GM10847 (cell line): ENCODE data around the gene PTGER2.

Experiments
- POLR2A ChIP-seq: IDR thresholded peaks from 2 replicates; pipeline ENCODE4 v1.6.1; 2011; ENCODE audit not compliant: insufficient read length; ENCODE audit errors: extremely low read depth

Gene PTGER2

DNA sequence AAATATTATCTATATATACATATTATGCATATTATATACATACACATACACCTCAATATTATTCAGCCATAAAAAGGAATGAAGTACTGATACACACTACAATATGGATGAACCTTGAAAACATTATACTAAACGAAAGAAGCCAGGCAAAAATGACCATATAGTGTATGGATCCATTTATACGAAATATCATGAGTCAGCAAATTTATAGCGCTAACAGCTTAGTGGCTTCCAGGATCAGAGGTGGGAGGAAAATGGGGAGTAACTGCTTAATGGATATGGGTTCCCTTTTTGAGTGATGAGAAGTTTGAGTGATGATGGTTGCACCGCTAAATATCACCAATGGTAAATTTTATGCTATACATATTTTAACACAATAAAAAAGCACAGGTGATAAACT, 32.7 kb downstream of the PTGER2 start:
- TF ChIP-seq POLR2A = no peak

DNA sequence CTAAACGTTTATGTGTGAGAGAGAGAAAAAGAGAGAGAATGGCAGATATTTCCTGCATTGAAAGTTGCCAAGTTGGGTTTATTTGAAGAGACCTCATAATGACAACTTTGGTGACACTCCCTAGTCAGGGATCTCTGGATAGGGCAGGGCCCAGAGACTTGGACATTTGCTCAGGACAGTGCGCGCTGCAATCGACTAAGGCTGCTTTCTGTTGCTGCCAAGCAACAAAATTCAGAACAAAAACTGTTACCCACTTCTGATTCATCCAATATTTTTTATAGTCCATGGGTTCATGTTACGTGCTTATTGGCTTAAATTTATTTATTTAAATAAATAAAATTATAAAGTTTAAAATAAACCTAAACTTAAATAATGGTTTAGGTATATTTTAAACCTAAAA, 34.2 kb downstream of the PTGER2 start:
- no peak for TF ChIP-seq POLR2A

GRCh38 chr14:52348776-52349175, 34.7 kb downstream of the PTGER2 start:
- no peak for TF ChIP-seq POLR2A

DNA sequence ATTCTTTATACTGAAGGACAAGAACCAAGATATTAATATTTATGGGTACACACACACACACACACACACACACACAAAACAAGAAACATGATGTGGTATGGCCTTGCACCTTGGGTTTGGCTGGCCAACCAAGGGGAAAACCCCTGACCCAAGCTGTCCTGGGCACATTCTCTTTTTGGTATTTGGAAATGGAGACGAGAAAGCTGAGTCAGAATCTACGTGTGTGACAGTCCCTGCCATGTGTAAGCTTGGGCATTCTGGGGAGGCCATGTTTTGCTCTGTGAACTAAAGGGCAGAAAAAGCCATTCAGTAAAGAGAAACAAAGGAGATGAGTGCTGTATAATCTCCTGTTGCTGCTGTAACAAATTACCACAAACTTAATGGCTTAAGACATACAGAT, 35.6 kb downstream of the PTGER2 start:
- TF ChIP-seq POLR2A = no peak

DNA sequence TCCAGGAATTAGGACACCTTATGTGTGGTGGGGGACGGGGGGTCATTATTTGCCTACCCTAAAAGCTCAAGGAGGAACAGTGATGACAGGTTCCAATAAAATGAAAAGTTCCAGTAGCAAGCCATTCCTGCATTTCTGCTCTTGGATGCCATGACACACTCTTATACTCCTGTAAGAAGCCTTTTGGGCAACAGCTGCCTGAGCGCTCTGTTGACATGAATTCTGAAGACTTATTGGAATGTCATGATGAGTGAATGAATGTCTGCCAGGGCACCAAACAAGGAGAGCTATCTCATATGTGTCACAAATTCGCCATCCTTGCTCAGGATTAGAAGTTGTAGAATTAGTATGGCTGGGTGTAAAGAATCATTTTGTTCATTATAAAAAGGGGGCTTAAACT, 36.3 kb downstream of the PTGER2 start:
- no peak for TF ChIP-seq POLR2A

DNA sequence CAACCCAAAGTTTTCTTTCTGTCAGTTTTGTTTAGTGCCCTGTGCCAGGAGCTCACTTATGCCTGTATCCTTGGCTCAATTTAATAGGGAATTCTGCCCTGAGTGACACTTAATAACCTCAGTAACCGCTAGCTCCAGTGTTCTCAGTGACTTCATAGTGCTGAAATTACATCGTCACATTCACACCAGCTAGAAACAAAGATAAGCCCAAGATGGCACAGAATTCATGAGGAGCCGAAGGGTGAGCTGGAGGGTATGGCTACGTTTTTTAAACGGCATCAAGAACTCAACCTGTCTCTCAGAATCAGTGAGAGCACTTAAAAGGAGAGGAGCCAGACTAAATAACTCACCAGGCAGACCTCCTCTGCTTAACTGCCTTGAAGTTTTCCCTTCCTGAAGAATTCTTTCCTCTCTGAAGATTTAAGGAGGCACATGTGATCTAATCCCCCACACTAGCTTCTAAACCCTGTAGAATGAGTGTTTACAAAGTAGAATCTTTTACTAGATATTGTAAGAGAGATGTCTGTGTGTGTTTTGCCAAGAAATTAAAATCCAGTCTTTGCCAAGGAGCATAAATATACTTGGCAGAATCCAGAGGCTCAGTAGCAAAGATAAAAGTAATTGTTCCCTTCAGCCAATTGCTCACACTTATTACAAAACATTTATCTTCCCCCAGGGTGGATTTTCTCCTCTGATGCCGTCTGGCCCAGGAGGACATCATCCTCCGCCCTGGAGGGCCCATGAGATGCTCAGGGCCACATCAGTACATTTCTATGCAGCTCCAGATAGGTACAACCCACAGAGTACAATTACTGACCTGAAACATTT, 37.3 kb downstream of the PTGER2 start:
- no peak for TF ChIP-seq POLR2A

GRCh38 chr14:52352061-52352491, 38.0 kb downstream of the PTGER2 start:
- TF ChIP-seq POLR2A = no peak

GRCh38 chr14:52352569-52352968, 38.5 kb downstream of the PTGER2 start:
- TF ChIP-seq POLR2A = no peak

- no peak for TF ChIP-seq POLR2A
Observed at GRCh38 chr14:52354242-52354641, 40.1 kb downstream of the PTGER2 start.

DNA sequence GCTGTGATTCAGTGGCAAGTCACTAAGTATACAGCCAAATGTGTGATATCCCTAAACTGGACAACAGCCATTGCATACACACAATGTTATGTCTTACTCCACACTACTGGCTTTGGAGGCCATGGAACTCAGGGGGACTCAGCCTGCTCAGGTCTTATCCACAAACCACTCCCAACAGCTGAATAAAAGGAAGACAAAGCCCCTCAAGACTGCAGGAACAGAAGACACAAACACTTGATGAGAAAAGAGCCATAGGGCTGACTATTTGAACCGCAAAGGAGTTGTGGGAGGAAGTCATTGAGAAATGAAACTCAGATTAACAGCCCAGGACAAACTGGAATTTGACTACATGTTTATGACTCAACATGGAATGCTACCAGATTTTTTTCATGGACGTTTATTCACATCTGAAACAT, 40.9 kb downstream of the PTGER2 start:
- no peak for TF ChIP-seq POLR2A

- no peak for TF ChIP-seq POLR2A
Observed at GRCh38 chr14:52355526-52355925, 41.4 kb downstream of the PTGER2 start.

DNA sequence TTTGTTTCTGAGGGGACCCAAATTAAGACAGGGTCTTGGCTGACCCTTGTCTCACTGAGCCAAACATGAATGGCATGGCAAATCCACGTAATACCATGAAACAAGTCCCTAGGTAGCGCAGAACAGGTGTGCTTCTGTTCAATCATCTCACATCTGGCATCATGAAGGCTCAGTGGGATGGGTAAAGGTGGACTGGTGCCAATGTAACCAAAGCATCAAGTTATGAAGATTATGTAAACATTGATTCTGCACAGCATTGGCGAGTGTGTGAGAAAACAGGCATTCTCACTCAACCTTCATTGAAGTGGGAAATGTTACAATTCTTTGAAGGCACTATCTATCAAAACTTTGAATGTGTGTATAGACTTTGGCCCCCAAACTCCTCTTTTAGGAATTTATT, 41.9 kb downstream of the PTGER2 start:
- no peak for TF ChIP-seq POLR2A

DNA sequence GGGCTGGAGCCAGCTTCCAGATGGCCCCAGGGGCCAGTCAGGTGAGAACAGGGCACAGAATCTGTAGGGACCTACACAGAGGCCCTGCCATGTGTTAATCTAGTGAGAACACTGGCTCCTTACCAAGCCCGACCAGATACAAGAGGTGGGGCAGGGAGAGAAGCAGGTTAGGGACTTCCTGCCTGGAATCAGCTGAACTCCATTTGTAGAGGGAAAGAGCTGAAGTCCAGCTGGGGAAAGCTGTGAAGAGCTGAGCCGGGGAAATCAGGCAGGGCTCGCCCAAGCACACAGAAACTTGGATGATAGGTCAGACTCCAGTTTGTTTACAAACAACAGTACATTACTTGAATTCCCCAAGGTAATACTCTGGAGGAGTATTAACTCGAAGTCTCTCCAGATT, 46.7 kb downstream of the PTGER2 start:
- no peak for TF ChIP-seq POLR2A

DNA sequence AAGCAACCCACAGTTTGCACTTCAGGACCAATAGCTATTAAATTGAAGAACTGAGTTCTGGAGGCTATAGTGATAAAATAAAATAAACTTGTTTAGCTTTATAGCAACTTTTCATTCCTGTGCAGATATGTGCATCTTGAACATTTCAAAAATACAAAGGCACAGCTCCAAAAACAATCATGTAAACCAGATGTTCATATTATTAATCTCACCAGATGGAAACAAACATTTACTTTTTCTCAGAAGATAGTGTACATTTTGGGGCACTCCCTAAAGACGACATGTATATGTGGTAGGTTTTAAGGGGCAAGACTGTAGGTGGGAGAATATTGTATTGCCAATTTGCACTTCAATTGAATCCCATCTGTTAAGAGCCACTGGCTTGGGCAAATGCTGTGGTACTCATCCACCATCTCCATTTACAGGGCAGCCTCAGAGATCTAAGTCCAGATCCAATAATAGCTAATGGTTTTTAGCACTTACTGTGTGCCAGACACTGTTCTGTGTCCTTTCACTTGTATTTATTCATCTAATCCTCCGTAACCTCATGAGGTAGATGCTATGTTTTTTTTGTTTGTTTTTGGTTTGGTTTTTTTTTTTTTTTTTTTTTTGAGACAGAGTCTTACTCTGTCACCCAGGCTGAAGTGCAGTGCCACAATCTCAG, 49.1 kb downstream of the PTGER2 start:
- no peak for TF ChIP-seq POLR2A

DNA sequence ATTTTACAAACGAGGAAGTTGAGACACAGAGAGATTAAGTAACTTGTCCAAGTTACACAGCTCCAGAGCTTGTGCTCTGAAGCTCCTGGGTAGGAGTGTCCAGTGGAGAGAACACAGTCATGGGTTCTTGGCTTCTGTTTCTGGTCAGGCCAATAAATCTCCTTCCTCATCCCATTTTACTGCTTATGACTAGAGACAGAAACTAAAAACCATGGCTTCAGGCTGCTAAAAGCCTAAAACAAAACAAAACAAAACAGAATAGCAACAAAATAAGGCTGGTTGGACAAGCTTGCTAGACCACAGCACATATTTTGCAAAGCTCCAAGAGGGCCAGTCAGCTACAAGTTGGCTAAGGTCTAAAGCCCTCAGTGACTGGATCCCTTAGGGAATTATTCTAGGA, 49.8 kb downstream of the PTGER2 start:
- TF ChIP-seq POLR2A = no peak

DNA sequence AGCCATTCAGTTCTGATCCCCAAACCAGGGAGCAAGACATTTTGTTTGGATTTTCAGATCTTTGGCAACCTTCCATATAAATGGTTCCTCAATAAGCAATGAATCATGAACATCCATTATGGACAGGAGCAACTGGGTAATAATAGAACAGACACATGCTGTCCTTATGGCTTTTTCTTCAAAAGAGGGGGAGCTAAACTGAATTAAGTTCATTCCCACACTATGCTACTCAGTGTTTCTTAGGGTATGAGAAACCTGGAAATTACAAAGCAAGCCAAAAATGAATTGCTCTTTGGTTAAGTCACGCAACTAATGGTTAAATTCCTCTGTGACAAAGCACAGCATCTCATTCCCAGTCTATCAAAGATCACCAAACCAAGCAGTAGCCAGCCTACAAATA, 51.0 kb downstream of the PTGER2 start:
- no peak for TF ChIP-seq POLR2A
